ENCODE results near the gene CCDC7.
"Not testable (repeated sequence)": the region's sequence is repeated elsewhere in the genome, so short reads cannot be mapped to it uniquely, and the experiment has no call there.

CCDC7 gene

DNA sequence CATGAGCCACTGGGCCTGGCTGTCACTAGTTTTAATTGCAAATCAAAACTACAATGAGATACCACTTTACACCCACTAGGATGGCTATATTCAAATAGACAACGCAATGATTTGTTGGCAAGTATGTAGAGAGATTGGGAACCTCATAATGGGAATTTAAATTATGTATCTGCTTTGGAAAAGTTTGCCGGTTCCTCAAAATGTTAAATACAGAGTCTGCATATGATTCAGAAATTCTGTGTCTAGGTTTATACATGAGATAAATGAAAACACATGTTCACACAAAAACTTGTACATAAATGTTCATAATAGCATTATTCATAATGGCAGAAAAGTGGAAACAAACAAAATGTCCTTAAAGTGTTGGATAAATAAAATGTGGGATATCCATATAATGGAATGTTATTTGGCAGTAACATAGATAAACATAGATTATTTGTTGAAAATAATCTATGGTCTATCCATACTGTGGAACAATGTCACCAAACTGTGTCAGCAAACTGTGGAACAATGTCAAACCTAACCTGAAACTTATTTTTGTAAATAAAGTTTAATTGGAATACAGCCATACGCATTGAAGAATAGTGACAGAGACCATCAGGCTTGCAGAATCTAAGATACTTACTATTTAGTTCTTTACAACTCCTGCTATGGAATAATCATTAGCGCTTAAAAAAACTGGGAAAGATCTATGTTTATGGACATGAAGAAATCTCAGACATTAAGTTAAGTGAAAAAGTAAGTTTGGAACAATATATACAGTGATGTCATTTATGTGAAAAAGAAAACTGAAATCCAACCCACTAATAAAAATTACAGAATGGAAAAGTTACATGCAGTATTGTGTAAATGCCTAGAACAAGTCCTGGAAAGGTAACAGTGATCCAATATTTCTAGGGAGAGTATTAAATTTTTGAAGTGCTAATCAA, 70.9 kb downstream of the CCDC7 start:
- DNase-seq (ENCODE audit: insufficient read length) (no peak), FAIRE-seq (no peak)
- TF ChIP-seq POLR2AphosphoS5 (IDR thresholded peaks at IDR 0.05; ENCODE audit: low read depth, low read length) (no peak), POLR2A (IDR thresholded peaks at IDR 0.05; ENCODE audit: low read depth, low read length) (no peak)

DNA sequence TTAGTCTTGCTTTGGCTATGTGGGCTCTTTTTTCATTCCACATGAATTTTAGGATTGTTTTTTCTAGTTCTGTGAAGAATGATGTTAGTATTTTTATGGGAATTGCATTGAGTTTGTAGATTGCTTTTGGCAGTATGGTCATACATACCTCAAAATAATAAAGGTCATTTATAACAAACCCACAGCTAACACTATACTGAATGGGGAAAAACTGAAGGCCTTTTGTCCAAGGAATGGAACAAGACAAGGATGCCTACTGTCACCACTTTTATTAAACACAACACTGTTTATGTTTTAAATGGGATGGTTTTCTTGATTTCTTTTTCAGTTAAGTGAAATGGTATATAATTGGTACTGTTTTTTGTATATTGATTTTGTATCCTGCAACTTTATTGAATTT, 84.3 kb downstream of the CCDC7 start:
- DNase-seq (ENCODE audit: insufficient read length) (no peak), FAIRE-seq (no peak)
- no peak for TF ChIP-seq POLR2AphosphoS5 (IDR thresholded peaks at IDR 0.05; ENCODE audit: low read depth, low read length)
- no peak for TF ChIP-seq TAF1 (IDR thresholded peaks at IDR 0.05; ENCODE audit: borderline replicate concordance, low read depth, low read length)
- no peak for TF ChIP-seq POLR2A (IDR thresholded peaks at IDR 0.05; ENCODE audit: low read depth, low read length)

DNA sequence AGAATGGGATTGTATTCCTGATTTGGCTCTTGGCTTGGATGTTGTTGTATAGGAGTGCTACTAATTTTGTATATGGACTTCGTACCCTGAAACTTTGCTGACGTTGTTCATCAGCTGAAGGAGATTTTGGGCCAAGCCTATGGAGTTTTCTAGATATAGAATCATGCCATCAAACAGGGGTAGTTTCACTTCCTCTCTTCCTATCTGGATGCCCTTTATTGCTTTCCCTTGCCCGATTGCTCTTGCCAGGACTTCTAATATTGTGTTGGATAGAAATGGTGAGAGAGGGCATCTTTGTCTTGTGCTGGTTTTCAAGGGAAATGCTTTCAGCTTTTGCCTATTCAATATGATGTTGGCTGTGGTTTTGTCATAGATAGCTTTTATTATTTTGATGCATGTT, 92.3 kb downstream of the CCDC7 start:
- DNase-seq (ENCODE audit: insufficient read length) (no peak), FAIRE-seq (no peak)
- TF ChIP-seq POLR2AphosphoS5 (IDR thresholded peaks at IDR 0.05; ENCODE audit: low read depth, low read length): no peak
- no peak for TF ChIP-seq TAF1 (IDR thresholded peaks at IDR 0.05; ENCODE audit: borderline replicate concordance, low read depth, low read length)
- no peak for TF ChIP-seq POLR2A (IDR thresholded peaks at IDR 0.05; ENCODE audit: low read depth, low read length)

DNA sequence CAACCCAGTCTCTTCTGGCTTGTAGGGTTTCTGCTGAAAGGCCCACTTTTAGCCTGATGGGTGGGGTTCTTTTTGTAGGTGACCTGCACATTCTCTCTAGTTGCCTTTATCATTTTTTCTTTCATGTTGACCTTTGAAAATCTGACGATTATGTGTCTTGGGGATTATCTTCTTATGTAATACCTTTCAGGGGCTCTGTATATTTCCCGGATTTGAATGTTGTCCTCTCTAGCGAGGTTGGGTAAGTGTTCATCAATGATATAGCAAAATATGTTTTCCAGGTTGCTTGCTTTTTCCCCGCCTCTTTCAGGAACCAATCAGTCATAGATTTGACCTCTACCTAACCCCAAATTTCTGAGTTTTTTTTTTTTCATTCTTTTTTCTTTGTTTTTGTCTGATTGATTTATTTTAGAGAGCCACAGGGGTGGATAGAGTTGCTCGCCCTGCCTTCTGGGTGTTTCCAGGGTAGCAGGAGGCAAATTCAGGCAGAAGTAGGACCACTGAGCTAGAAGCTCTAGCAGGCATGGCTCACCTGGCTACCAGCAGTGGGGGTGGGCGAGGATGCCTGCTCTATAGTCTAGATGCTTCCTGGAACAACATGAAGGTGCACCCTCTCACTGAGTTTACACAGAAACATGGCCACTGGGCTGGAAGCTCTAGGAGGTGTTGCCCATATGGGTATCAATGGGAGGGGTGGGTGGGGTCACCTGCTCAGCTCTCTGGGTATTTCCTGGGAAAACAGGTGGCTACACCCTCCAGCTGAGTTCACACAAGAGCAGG, 94.9 kb downstream of the CCDC7 start:
- TF ChIP-seq TAF1 (IDR thresholded peaks at IDR 0.05; ENCODE audit: borderline replicate concordance, low read depth, low read length) (no peak), POLR2AphosphoS5 (IDR thresholded peaks at IDR 0.05; ENCODE audit: low read depth, low read length) (no peak), POLR2A (IDR thresholded peaks at IDR 0.05; ENCODE audit: low read depth, low read length) (no peak)
- DNase-seq (ENCODE audit: insufficient read length): no peak
- FAIRE-seq: no peak

DNA sequence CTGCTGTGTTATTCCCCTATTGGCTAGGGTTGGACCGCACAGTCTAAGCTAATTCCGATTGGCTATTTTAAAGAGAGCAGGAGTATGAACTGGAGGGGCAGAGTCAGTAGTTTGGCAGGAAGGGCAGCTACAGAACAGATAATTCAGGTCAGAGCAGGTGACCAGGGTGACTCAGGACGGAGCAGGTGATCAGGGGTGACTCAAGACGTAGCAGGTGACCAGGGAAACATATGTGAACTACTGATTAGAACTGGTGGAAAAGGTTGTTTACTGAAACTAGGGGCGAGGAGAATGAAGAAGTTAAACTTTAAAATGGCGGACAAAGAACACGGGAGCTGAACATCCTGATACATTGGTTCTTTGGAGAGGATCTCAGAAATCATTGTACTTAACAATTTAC, 102.3 kb downstream of the CCDC7 start:
- DNase-seq (ENCODE audit: insufficient read length): no peak
- TF ChIP-seq TAF1 (IDR thresholded peaks at IDR 0.05; ENCODE audit: borderline replicate concordance, low read depth, low read length) (no peak), POLR2A (IDR thresholded peaks at IDR 0.05; ENCODE audit: low read depth, low read length) (no peak), POLR2AphosphoS5 (IDR thresholded peaks at IDR 0.05; ENCODE audit: low read depth, low read length) (no peak)
- FAIRE-seq: no peak

DNA sequence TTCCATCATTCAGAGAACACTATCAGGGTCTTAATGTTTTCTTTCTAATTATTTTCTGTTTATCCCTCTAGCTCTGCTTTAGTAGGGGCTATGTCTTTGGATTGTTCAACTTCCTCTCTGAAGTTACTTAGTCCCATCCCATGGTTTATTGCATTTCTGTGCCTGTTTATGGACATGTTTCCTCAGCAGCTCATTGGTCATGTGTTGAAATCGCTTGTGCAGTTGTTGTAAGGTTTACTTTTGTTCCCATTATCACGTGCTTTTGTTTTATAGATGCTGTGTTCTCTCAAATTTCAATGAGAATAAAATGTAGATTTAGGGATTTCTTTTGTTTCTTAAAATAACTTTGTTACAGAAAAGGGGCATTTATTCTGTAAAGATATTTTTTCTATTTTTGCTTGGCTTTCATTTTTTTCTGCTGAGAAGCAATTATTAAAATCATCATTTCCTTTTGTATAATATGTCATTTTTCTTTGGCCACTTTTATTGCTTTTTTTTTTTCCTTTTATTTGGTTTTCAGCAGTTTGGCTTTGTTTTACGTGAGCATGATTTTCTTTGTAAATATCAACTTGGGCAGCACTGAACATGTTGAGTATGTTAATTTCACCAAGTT, 110.9 kb downstream of the CCDC7 start:
- no peak for TF ChIP-seq TAF1 (IDR thresholded peaks at IDR 0.05; ENCODE audit: borderline replicate concordance, low read depth, low read length)
- no peak for TF ChIP-seq POLR2AphosphoS5 (IDR thresholded peaks at IDR 0.05; ENCODE audit: low read depth, low read length)
- no peak for TF ChIP-seq POLR2A (IDR thresholded peaks at IDR 0.05; ENCODE audit: low read depth, low read length)
- no peak for DNase-seq (ENCODE audit: insufficient read length)
- no peak for FAIRE-seq

DNA sequence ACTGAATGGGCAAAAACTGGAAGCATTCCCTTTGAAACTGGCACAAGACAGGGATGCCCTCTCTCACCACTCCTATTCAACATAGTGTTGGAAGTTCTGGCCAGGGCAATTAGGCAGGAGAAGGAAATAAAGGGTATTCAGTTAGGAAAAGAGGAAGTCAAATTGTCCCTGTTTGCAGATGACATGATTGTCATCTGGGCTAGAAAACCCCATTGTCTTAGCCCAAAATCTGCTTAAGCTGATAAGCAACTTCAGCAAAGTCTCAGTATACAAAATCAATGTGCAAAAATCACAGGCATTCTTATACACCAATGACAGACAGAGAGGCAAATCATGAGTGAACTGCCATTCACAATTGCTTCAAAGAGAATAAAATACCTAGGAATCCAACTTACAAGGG, 116.8 kb downstream of the CCDC7 start:
- FAIRE-seq: not testable (repeated sequence)

DNA sequence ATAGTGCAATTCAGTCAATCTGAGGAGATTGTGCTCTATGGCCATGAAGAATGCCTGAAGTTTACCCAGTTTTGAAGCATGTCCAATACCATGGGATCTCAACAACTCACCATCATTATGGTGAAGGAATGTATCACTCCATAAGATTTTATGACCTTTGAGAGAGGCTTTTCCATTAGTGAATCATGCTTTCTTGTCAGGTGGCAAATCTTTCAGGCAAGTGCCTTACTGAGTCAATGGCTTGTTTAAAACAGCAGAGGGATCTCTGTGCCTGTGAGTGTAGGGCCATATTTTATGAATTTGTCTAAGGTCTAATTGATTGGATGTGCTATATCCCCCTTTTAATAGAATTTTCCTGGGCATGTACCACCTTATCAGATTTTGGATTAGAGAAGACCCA, 131.5 kb downstream of the CCDC7 start:
- TF ChIP-seq POLR2A (IDR thresholded peaks at IDR 0.05; ENCODE audit: low read depth, low read length) (no peak), POLR2AphosphoS5 (IDR thresholded peaks at IDR 0.05; ENCODE audit: low read depth, low read length) (no peak), TAF1 (IDR thresholded peaks at IDR 0.05; ENCODE audit: borderline replicate concordance, low read depth, low read length) (no peak)
- no peak for DNase-seq (ENCODE audit: insufficient read length)
- FAIRE-seq: no peak

More for the DNA sequence above, 116.8 kb downstream of the CCDC7 start:
- not testable (repeated sequence) for DNase-seq (ENCODE audit: insufficient read length)

DNA sequence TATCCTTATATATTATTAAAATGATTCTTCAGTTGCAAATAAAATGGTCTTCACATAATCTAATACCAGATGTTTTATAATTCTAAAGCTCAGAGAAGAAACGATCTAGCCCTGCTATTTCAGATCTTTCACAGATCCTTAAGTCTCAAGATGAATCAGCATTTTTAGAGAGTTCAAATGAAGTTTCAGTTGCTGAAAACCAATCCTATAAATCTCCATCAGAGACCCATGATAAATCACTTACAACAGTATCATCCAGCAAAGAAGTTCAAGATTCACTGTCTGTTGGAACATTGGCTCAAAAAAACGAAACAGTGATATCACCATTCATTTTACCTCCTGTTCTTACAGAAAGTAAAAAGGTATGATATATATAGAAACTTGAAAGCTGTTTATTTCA, 137.0 kb downstream of the CCDC7 start:
- FAIRE-seq (no peak), DNase-seq (ENCODE audit: insufficient read length) (no peak)
- TF ChIP-seq TAF1 (IDR thresholded peaks at IDR 0.05; ENCODE audit: borderline replicate concordance, low read depth, low read length) (no peak), POLR2A (IDR thresholded peaks at IDR 0.05; ENCODE audit: low read depth, low read length) (no peak), POLR2AphosphoS5 (IDR thresholded peaks at IDR 0.05; ENCODE audit: low read depth, low read length) (no peak)

DNA sequence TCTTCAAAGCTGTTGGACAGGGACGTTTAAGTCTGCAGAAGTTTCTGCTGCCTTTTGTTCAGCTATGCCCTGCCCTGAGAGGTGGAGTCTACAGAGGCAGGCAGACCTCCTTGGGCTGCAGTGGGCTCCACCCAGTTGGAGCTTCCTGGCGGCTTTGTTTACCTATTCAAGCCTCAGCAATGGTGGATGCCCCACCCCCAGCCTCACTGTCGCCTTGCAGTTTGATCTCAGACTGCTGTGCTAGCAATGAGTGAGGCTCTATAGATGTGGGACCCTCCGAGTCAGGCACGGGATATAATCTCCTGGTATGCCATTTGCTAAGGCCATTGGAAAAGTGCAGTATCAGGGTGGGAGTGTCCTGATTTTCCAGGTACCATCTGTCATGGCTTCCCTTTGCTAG, 152.1 kb downstream of the CCDC7 start:
- DNase-seq (ENCODE audit: insufficient read length); FAIRE-seq: not testable (repeated sequence)

DNA sequence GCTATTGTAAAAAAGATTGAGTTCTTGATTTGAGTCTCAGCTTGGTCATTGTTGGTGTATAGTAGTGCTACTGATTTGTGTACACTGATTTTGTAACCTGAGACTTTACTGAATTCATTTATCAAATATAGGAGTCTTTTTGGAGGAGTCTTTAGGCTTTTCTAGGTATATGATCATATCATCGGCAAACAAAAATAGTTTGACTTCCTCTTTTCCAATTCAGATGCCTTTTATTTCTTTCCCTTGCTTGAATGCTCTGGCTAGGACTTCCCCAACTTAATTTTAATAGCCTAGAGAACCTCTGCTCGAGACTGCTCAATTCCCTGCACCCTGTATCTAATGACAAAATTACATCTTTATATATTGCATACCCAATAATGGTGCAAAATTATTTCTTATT, 154.4 kb downstream of the CCDC7 start:
- DNase-seq (ENCODE audit: insufficient read length) (no peak), FAIRE-seq (no peak)
- no peak for TF ChIP-seq TAF1 (IDR thresholded peaks at IDR 0.05; ENCODE audit: borderline replicate concordance, low read depth, low read length)
- TF ChIP-seq POLR2A (IDR thresholded peaks at IDR 0.05; ENCODE audit: low read depth, low read length): no peak
- no peak for TF ChIP-seq POLR2AphosphoS5 (IDR thresholded peaks at IDR 0.05; ENCODE audit: low read depth, low read length)

DNA sequence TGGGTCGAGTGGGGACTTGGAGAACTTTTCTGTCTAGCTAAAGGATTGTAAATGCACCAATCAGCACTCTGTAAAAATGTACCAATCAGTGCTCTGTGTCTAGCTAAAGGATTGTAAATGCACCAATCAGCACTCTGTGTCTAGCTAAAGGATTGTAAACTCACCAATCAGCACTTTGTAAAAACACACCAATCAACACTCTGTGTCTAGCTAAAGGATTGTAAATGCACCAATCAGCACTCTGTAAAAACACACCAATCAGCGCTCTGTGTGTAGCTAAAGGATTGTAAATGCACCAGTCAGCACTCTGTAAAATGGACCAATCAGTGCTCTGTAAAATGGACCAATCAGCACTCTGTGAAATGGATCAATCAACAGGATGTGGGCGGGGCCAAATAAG, 155.6 kb downstream of the CCDC7 start:
- not testable (repeated sequence) for FAIRE-seq; DNase-seq (ENCODE audit: insufficient read length)

All from GM12892 (cell line).